AG09319 (cell line): ENCODE results near the gene RAPGEF6.
"Not testable (repeated sequence)": the region's sequence is repeated elsewhere in the genome, so short reads cannot be mapped to it uniquely, and the experiment has no call there.

Experiments used
- DNase-seq: peaks from one replicate; pipeline ENCODE4 v3.0.0-alpha.2; 2010; ENCODE audit warnings: low read depth; ENCODE audit errors: extremely low read depth
- CTCF ChIP-seq: IDR thresholded peaks from 2 replicates; pipeline ENCODE4 v1.5.1; 2011; ENCODE audit warnings: low read depth, mild to moderate bottlenecking, inconsistent platforms, low read length, moderate library complexity

RAPGEF6 gene

GRCh38 chr5:131406975-131407638 lies 227.9 kb downstream of the RAPGEF6 start:
- DNase-seq: no peak
- TF ChIP-seq CTCF: no peak

- DNase-seq: no peak
- no peak for TF ChIP-seq CTCF
Measured at GRCh38 chr5:131406076-131406475, 229.0 kb downstream of the RAPGEF6 start.

- TF ChIP-seq CTCF: no peak
- DNase-seq: no peak
Measured at GRCh38 chr5:131405674-131406073, 229.4 kb downstream of the RAPGEF6 start.

GRCh38 chr5:131400585-131400984 lies 234.4 kb downstream of the RAPGEF6 start:
- TF ChIP-seq CTCF: no peak
- DNase-seq: no peak

- DNase-seq: not testable (repeated sequence)
Measured at GRCh38 chr5:131399007-131399406, 236.0 kb downstream of the RAPGEF6 start.

GRCh38 chr5:131396630-131397273 lies 238.3 kb downstream of the RAPGEF6 start:
- no peak for DNase-seq
- TF ChIP-seq CTCF: no peak

GRCh38 chr5:131396015-131396414 lies 239.0 kb downstream of the RAPGEF6 start:
- TF ChIP-seq CTCF: no peak
- no peak for DNase-seq

- no peak for DNase-seq
- no peak for TF ChIP-seq CTCF
Measured at GRCh38 chr5:131394128-131394527, 240.9 kb downstream of the RAPGEF6 start.
